NCI-H1436 treated with DMSO at 0.1 percent for 48 hours (cell line): ENCODE measurements around the gene TLE4.
"Not testable (repeated sequence)": the region's sequence is repeated elsewhere in the genome, so short reads cannot be mapped to it uniquely, and the experiment has no call there.

ENCODE experiments used
- DNase-seq: peaks from one replicate; lab custom pipeline; 2025; lab: John Stamatoyannopoulos, UW

TLE4 gene

DNA sequence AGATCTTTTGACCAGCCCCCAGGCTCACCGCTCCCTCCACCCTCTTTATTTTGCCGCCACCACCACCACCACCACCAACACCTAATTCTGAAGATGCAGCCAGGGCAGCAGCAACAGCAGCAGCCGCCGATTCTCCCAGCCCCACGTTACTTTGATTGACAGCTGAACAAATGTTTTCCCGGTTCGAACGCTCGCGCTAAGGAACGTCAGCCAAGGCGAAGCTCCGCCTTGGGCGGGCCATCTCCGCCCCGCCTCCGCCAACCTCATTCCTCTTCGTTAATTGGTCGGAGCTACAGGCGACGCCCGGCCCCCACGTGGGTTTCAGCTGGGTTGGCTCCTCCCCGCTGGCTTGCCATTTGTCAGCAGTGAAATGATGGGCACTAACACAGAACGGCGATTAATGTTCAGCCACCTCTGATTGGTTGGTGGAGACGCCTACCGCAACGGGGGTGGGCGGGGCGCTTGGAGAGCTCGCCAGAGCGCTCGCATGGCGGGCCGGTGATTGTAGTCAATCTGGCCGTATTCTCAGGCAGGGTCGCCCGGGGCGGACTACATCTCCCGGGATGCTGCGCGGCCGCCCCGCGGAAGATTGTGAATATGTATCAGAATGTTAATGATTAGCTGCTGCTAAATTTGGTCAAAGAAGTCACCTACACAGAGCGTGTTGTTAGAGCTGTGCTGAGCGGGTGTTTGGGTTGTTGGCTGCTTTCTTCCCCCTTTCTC is at the start of gene TLE4:
TLE4 (plus strand) TSS at position 657 of the 723 bp plus-strand sequence. CDS start 826 bp downstream, outside the sequence.
- DNase-seq = peak; percentile 98

DNA sequence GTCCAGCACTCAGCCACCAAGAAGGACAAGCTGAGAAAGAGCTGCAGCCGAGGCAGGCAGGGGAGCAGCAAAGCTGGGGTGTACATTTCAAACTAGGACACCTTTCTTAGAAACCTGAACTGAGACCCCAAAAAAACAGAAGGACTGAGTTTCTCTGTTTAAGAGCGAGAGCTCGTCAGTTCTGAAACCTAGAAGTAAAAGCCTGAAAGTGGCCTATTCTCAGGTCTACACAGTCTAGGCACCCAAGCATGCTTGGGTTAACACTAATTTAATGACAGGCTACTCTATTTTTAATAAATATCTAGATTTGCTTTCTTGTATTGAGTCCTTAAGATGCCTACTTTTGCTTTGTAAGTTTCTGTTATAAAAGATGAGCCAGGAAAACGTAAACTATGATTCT is 49.0 kb upstream of the TLE4 start:
- DNase-seq = no peak

DNA sequence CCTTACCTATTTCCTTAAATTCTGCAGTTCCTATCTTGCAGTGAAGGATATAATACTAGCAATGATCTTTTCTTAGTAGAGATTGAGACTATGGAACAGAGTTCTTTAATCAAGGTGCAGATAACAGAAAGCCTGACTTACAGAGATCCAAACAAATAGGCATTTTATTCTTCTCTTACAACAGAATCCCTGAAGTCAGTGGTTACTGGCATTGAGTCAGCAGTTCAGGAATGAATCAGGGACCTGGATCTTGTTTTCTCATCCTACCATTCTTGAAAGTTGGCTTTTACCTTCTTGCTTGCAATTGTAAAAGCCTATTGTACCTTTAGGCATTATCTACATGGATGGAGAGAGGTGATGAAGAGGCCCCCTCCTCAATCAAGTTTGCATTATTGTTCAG is 47.5 kb upstream of the TLE4 start:
- DNase-seq = no peak

DNA sequence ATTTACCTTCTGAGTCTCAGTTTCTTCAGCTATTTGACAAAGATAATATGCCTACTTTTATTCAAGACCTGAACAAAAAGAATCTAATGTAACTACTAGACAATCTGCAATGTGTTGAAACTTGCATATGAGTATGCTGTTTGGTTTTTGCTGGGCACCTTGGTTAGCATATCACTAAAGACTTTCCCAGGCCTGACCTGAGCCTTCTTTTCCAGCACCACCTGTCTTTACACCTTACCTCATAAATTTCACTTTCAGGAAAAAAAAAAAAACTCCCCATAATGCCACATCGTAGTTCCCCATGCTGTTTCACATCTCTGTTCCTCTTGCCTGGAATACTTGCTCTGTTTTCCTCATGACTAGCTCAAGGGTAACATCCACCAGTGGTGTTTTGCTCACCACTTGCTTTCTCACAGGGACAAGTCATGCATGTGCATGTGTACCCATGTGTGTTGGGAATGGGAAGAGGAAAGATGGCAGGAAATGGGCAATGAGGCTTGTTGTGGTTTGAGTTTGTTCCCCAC is 45.6 kb upstream of the TLE4 start:
- DNase-seq = no peak

DNA sequence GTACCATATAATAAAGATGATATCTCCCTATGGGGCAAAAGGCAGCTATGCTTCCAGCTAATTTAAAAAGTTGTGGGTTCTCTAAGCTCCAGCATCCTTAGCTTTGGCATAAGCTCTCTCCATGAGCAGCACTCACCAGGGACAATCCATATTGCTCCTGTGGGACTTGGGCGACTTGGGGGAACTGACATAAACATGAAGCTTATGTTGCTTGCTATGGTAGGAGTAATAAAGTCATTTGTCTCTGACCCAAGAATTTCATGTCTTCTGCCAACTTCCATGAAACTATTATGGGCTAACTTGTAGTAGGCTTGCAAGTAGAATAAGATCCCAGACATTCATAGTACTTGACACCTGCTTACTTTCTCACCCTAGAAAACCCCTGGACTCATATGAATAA is 36.2 kb upstream of the TLE4 start:
- no peak for DNase-seq

DNA sequence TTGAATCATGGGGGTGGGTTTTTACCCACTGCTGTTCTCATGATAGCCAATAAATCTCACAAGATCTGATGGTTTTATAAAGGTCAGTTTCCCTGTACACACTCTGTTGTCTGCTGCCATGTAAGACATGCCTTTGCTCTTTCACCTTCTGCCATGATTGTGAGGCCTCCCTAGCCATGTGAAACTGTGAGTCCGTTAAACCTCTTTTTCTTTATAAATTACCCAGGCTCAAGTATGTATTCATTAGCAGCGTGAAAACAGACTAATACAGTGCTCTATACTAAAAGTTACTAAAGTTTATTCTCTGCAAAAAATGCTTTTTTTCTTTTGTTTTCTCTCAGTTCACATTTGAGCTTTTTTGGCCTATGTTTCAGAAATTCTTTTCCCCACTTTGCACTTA is 33.9 kb upstream of the TLE4 start:
- no peak for DNase-seq

DNA sequence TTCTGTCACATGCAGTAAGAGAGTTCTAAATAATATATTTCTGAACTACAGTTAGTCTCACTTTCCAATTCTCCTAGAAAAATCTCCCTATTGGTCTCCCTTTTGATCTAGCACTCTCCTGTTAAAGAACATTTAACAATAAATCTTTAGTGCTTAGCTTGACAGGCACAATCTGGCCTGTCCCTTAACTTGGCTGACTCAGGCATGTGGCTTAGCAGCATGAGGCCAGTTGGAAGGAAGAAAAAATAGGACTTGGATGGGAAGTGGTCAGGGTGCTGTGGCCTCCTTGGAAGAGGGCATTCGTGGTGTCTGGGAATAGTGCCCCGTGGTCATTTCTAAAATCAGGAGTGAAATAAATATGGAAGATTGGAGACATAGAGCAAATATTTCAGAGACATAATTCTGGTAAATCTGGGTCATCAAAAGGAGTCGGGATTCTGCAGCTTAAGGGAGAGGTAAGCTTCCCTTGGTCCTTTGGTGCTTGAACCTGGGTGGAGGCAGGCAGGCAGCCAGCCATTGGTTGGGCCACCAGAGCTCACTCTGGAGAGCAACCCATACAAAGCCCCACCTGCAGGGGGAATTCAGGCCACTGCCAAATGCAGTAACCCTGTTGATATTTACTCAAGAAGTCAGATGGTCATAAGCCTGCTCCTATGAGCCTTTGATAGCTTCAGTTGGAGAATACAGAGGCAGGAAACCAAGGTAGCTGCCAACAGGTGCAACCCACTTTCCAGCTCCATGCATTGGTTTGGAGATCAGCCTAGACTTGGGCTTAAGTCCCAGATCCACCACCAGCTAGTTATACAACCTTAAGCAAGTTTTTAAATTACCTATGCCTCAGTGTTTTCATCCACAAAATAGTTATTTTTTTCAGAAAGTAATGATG is 28.8 kb upstream of the TLE4 start:
- DNase-seq = no peak

- DNase-seq = not testable (repeated sequence)
These were observed 27.4 kb upstream of the TLE4 start for GRCh38 chr9:79544375-79544774.

DNA sequence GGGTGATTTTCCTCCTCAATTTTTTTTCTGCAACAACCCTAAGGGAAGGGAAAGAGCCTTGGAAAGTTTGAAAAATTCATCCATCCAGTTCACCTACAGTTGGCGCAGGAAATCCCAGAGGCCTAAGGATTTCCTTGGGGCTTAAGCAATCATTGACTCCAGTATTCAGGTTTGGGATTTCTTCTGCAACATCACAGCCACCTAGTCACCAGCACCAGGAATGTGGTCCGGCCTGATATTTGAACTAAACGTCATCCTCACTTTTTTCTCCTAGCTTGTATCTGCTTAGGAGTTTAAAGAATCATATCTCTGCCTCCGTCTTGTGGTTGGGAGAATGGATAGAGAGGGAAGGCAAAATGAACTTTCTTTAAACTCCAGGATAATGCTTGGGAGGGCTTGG is 20.2 kb upstream of the TLE4 start:
- DNase-seq = no peak

- DNase-seq = no peak
These were observed 19.8 kb upstream of the TLE4 start for GRCh38 chr9:79551994-79552393.

DNA sequence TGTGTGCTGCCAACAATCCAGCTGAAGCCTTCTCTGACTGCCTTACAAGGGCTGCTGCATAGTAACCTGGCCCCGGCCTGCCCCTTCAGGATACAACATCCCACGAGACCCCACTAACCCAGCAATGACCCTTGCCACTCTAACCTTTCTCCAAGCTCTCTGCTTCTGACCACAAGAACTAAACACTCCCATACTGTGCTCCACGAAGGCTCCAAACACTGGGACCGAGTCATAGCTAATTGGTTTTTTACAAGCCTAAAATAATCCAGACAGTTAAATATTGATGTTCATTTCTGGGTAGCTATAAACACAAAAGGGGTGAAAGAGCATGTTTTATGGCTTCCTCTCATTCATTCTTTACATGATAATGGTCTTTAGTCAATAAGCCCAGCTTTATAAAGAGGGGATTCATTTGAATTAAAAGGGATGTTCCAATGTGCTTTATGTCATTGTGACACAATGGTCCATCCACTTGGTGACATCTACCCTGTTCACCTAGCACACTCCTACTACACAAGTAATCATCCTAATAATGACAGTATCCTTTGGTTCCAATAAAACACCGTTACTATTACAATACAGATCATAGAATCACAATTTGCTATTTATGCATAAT is 16.2 kb upstream of the TLE4 start:
- no peak for DNase-seq

DNA sequence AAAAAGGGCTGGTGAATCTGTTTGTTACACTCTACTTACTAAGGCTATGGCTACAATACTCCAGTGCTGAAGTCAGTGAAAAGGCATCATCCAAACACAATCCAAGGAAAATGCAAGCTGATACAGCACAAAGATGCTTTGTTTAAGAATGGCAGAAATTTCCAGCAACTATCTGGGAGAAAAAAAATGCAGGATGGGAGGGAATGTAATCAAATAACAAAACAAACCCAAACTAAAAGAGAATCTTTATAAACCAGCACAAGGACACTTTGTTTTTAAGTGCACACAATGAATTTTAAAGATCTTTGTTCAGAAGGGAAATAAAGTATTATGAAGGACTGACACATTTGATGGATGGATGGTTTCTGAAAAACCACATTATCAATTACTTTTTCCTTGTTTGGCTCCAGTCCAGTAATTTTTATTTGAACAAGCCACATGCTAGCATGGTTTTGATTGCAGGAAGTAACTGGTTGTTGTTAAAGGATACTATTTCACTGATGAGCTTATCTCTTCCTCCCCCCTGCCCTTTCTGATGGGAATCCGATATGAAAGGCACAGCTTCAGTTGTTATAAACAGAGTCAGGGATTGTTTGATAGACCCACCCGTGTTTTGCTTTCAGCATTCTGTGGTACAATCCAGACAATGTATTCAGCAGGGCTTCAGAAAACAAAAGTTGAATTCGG is 12.1 kb upstream of the TLE4 start:
- DNase-seq = no peak

- DNase-seq = no peak
These were observed 8.9 kb upstream of the TLE4 start for GRCh38 chr9:79562749-79563386.

GRCh38 chr9:79564105-79564504 is 7.7 kb upstream of the TLE4 start:
- no peak for DNase-seq

DNA sequence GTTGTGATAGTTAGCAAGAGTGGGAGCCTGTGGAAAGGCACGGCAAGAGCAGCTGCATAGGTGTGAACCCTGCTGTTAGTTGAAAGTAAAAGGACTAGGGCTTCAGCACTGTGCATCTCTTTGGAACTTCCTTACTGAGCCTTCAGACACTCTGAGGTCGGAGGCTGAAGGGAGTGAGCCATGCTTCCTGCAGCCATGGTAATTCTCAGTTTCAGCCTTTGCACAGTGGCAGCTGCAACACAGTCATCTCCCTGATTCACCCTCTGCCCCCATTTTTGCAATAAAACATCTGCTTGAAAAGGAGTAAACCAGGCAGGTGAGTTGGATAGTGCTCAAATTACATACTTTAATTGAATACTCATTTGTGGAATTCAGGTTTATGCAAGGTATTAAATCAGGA is 6.5 kb upstream of the TLE4 start:
- DNase-seq = no peak

DNA sequence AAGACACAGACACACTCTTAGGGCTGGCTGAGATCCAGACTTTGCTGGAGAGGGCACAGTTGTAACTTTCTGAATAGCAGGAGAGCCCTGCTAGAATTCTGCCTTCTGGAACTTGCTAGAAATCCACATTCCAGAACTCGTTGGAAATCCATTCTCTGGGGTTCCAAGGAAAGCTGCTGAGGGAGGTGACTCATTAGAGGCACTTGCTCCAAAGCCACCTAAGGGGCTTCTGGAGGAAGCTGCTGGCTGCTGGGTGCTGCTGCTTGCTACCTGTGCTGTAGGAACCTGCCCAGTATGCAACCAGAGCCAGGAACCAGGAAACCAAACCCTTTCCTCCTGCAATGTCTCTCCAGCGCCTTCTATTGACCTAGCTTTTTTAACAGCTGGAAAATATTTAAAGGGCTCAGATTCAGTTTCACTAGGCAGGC is 4.1 kb upstream of the TLE4 start:
- no peak for DNase-seq

- no peak for DNase-seq
These were observed 3.2 kb upstream of the TLE4 start for GRCh38 chr9:79568337-79569101.

- DNase-seq = no peak
These were observed 1.8 kb upstream of the TLE4 start for GRCh38 chr9:79569814-79570447.

GRCh38 chr9:79570448-79571308 is 1.1 kb upstream of the TLE4 start:
- DNase-seq = no peak
